ENCODE data around the gene SIAH1.
"Not testable (repeated sequence)": the region's sequence is repeated elsewhere in the genome, so short reads cannot be mapped to it uniquely, and the experiment has no call there.

The SIAH1 gene

GRCh38 chr16:48392407-48392806, 7.2 kb upstream of the SIAH1 start:
- DNase-seq, result no peak

GRCh38 chr16:48386559-48387312, 1.5 kb upstream of the SIAH1 start:
- no peak for DNase-seq

- peak; percentile 43 for DNase-seq
These were observed 527 bp downstream of the SIAH1 start for GRCh38 chr16:48384520-48385252.

DNA sequence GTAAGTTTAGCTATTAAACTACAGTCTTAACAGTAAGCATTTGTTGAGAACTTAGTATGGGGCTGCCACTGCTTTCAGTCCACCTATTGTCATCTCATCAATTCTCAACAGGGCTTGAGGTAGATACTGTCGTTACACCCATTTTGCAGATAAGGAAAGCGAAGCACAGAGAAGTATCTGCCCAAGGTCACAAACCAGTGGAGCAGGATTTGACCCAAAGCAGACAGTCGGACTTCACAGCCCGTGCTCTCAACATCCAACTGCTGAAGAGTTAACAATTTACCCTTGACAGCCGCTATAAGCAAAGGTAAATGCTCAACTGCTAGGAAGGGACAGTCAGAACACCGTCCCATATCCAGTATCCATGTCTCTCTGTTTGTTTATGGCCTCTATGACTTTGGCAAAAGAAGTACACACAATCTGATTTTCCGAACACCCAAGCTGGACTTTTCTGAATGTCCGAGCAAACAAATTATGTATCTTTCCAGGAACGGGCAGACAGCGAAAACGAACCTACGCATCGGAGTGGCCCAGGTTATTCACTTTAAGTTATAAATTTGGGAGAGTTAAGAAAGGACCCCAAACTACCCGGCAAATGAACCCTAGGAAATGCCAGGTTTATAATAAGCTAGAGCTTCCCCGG, 1.2 kb downstream of the SIAH1 start:
- no peak for DNase-seq

DNA sequence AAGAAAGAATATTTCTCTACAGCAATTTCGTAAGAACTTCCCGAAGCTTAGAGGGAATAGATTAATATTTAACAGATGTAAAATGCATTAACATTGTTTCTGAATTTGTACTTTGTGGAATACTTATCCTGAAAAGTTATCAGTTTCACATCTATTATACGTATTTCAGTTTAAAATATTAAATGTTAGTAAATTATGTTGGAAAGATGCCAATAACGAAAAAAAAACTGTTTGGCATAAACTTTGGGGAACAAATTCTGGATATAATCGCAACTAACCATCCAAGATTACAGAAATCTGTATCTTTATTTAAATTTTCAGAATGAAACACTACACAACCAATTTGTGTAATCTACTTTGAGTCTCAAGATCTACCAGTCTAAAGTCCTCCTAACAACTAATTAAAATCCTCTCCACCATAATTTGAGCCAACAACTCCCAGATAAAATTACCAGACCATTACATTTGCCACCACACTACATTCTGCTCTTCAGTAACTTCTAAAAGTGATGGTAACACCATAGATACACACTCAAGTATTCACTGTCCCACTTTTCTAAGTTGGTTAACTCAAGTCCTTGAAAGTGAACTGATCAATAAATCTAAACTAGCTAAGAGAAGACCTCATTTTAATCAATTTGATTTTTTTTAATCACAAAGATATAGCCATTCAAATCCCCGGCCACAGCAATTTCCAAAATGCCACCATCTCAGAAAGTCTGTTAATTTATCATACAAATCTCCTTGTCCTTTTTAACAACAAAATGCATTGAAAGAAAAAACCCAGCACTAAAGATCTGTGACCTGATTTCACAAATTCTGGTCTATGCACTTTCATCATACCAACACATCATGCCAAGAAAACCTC, 2.0 kb downstream of the SIAH1 start:
- DNase-seq, result no peak

DNA sequence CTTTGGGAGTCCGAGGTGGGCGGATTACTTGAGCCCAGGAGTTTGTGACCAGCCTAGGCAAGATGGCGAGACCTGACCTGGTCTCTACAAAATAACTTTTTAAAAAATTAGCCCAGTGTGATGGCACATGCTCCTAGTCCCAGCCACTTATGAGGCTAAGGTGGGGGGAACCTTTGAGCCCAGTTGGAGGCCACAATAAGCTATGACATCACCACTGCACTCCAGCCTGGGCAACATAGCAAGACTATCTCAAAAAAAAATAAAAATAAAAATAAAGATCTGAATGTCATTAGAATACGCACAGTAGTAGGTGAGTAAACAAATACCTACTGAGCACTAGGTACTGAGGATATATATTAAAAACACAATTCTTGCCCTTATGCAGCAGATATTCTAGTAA, 3.1 kb downstream of the SIAH1 start:
- no peak for DNase-seq

- no peak for DNase-seq
These were observed 4.0 kb downstream of the SIAH1 start for GRCh38 chr16:48381201-48381600.

GRCh38 chr16:48378836-48379235, 6.4 kb downstream of the SIAH1 start:
- DNase-seq, result no peak

DNA sequence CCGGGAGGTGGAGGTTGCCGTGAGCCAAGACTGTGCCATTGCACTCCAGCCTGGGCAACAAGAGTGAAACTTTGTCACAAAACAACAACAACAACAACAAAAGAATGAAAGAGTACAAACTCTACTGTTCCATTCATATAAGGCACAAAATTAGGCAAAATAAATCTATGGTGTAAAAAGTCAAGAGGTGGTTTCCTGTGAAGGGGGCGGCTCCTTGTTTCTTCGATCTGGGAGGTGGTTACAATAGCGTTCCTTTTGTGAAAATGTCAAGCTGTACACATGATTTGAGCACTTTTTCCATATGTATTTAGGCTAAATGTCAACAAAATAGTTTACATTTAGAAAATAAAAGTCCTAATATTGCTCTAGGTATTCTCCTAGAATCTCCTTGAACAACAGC, 6.9 kb downstream of the SIAH1 start:
- no peak for DNase-seq

DNA sequence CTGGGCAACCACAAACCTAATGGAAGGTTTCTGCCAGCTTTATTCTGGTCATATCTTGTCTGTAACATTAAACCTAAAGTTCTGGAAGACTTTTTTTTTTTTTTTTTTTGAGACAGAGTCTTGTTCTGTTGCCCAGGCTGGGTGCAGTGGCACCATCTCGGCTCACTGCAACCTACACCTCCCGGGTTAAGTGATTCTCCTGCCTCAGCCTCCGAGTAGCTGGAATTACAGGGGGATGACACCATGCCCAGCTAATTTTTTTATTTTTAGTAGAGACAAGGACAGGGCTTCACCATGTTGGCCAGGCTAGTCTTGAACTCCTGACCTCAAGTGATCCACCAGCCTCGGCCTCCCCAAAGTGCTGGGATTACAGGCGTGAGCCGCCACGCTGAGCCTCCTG, 7.9 kb downstream of the SIAH1 start:
- DNase-seq, result not testable (repeated sequence)

- no peak for DNase-seq
These were observed 11.0 kb downstream of the SIAH1 start for GRCh38 chr16:48374255-48374654.

GRCh38 chr16:48373258-48374029, 11.8 kb downstream of the SIAH1 start:
- no peak for DNase-seq

GRCh38 chr16:48372744-48373143, 12.5 kb downstream of the SIAH1 start:
- DNase-seq, result no peak

DNA sequence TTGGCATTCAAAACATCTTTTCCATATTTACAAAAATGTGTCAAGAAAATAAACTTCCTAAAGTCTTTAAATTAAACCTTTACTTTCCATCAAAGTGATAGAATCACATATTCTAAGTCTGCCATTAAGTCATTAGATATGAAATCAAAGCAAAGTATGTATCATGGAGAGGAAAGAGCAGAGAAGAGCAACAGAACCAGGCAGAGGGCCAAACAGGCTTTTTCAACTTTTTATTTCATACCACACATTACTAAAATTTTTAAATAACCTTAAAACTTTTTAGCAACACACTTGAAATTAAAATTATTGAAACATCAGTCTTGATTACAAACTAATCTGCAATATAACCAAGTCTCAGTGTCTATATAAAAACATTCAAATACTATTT, 13.8 kb downstream of the SIAH1 start:
- DNase-seq, result no peak

DNA sequence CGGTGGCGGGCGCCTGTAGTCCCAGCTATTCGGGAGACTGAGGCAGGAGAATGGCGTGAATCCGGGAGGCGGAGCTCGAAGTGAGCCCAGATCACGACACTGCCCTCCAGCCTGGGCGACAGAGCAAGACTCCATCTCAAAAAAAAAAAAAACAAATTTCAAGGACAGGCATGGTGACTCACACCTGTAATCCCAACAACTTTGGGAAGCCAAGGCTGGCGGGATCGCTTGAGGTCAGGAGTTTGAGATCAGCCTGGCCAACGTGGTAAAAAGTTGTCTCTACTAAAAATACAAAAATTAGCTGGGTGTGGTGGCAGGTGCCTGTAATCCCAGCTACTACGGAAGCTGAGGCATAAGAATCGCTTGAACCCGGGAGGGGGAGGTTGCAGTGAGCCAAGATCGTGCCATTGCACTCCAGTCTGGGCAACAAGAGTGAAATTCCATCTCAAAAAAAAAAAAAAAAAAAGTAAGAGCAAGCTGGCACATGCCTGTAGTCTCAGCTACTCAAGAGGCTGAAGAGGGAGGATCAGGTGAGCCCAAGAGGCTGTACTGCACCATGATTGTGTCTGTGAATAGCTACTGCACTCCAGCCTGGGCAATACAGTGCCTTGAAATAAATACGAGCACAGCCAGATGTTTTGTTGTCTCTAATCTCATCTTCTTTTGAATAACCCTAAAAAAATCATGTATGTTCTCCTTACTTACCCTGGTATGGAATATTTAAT, 14.4 kb downstream of the SIAH1 start:
- DNase-seq, result not testable (repeated sequence)

GRCh38 chr16:48370229-48370628, 15.0 kb downstream of the SIAH1 start:
- DNase-seq, result no peak

DNA sequence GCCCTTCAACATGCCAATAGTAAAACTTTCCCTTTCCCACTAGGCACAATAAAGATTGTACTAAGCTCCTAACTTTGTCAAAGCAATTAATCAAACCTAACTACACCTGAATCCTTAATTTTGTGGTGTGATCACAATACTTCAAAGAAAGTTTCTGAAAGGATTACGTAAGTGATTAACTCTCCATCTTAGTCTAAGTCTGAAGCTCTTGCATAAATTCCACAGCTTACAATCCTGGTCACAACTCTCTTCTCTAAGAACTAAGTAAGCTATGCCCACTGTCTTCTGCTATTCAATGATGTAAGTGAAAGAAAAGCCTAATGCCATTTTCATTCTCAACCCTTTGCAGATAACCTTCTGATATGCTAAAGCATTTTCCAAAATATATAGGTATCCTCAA, 15.4 kb downstream of the SIAH1 start:
- no peak for DNase-seq

- no peak for DNase-seq
These were observed 17.7 kb downstream of the SIAH1 start for GRCh38 chr16:48367441-48368049.

DNA sequence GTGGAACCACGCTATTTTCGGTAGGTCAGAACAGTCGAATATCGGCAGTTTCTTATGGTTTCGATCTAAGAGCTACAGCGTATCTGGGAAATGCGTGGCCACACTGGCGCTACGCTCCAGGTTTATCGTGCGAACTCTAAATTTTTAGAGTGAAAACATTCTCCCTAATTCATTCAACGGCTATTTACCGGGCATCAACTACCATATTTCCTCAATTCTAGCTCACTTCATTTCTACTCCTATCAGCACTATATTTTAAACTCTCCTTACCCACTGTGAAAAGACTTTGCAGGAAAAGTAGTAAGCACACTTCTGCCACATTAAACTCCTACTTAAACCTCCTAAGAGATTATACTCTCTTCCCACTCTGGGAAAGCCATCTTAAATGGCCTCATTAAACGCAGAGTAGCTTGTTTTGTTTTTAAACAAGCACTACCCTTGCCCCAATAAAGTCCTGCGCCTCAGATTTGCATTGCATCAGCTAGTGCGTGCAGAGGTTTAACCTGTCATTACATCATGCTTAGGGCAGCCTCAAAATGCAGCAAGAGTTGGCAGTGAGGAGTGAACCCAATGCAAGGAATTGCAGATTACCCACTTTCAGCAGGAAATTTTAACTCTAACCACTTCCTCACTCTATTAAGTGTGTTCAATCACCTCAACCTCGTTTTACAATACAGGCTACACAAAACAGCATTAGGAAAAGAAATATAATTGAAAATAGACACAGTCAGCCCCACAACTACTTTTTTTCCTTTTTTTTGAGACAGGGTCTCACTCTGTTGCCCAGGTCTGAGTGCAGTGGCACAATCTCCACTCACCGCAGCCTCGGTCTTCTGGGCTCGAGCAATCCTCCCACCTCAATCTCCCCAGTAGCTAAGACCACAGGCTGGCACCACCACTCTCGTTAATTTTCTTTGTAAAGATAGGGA, 18.8 kb downstream of the SIAH1 start:
- peak; percentile 68 for DNase-seq

- peak; percentile 79 for DNase-seq
These were observed 19.5 kb downstream of the SIAH1 start for GRCh38 chr16:48365601-48366164.
